LNCAP (cell line): ENCODE data around the gene COL6A1.

Experiments used
- CTCF ChIP-seq: fragments of 450-650 bp; IDR thresholded peaks from 2 replicates; pipeline ENCODE4 v1.5.1; 2017; ENCODE audit warnings: mild to moderate bottlenecking

COL6A1 gene

DNA sequence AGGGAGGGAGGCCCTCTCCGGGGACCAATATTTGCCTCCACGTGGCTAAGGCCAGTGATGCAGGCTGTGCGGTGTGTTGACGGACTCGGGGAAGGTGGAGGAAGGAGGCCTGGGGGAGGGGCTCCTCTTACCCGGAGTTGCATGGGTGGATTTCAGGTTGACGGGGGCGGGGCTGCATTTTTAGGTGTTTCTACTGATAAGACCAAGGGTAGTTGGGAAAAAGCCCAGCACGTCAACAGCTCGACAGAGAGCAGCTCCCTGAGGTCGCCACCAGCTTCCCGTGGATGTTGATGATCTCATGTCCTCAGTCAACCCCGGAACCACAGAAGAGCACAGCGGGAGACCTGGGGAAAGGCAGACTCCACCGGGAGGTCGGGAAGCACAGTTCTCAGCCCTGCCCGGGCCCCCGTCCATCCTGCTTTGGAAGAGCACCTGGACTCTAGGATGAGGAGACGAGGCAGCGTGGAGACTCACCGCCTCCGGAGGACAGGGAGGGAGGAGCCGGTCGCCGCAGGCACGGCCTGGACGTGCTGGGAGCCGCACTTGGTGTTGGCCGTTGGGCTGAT lies 32.9 kb upstream of the COL6A1 start:
- no peak for TF ChIP-seq CTCF

- TF ChIP-seq CTCF, result no peak
Observed at GRCh38 chr21:45949928-45950739, 31.4 kb upstream of the COL6A1 start.

DNA sequence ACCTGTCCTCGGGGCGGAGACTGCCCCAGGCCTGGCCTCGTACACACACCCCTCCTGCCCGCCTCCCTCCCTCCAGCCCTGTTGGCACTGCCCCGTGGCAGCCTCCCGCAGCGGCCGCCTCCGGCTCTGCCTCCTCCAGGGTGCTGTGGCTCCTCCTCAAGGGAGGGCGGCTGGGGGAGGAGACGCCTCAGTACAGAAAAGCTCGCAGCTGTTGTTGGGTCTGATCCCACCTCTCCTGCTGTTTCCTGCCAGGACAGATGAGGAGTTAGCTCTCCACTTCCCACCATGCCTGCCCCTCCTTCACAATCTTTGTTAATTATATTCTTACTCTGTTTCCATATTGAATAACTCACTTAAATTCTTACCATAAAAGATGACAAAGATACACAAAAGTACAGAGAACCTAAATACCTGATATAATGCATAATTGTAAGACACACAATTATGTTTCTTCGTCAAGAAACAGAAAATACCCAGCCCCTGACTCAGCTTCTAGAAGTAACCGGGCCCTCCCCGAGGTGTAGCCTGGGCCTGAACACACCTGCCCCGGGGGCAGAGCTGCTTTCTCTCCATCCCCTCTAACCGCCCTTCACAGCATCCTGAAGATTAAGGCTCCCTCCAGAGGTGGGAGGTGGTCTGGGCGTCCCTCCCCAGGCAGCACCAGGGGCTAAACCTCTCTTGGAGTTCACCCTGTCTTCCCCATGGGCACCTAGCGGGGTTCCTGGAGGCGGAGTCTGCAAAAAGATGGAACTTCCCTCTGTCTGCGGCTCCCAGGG lies 30.6 kb upstream of the COL6A1 start:
- TF ChIP-seq CTCF, result no peak

- TF ChIP-seq CTCF, result no peak
Observed at GRCh38 chr21:45951676-45952075, 29.9 kb upstream of the COL6A1 start.

GRCh38 chr21:45952974-45953373 lies 28.6 kb upstream of the COL6A1 start:
- TF ChIP-seq CTCF, result no peak

DNA sequence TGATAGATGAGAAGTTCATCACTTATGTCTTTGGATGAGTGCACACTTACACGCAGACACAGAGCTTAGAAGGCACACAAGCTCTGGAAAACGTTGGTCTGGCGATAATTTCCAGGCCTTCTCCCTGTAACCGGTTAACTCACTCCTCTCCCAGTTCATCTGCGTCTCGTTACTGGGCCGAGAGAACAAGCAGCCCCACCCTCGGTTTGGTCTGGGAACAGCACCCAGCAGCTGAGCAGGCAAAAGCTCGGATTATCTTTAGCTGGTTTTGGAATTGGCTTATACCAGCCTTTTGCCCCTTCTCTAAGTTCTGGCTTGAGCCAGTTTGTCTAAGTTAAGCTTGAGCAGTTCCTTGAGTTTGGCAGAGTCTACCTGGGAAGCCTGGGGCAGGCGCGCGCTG lies 27.3 kb upstream of the COL6A1 start:
- TF ChIP-seq CTCF, result no peak

GRCh38 chr21:45954921-45955320 lies 26.6 kb upstream of the COL6A1 start:
- TF ChIP-seq CTCF, result no peak
